Measurements from ENCODE around the gene LRRC32. TPM values are rescaled to one million over a fixed set of nuclear protein-coding genes. Genes with fewer than 3 reads are reported as not detected.

The LRRC32 gene
- total RNA-seq, 1 donor from 2014 or later = 33.5 TPM

GRCh38 chr11:76683161-76684095 is 12.9 kb upstream of the LRRC32 start:
- intact Hi-C loops (cut with DNase I) = loop anchor here (5.0 kb wide), 1 partner anchor 131 kb away; no protein-coding TSS in a partner anchor
- no peak for DNase-seq (ENCODE audit: low spot score)

- intact Hi-C loops (cut with DNase I) = loop anchor here (5.0 kb wide), 1 partner anchor 130 kb away; no protein-coding TSS in a partner anchor
- DNase-seq (ENCODE audit: low spot score) = no peak
Measured at GRCh38 chr11:76682684-76683083, 12.1 kb upstream of the LRRC32 start.

GRCh38 chr11:76682106-76682505 is 11.6 kb upstream of the LRRC32 start:
- intact Hi-C loops (cut with DNase I) = loop anchor here (5.0 kb wide), 1 partner anchor 130 kb away; no protein-coding TSS in a partner anchor
- no peak for DNase-seq (ENCODE audit: low spot score)

GRCh38 chr11:76680518-76681425 is 10.2 kb upstream of the LRRC32 start:
- DNase-seq (ENCODE audit: low spot score) = peak; percentile 84
- intact Hi-C loops (cut with DNase I) = loop anchor here (2.0 to 5.0 kb wide), 2 partner anchors 82 to 128 kb away; no protein-coding TSS in a partner anchor

GRCh38 chr11:76678321-76678720 is 7.8 kb upstream of the LRRC32 start:
- intact Hi-C loops (cut with DNase I) = no loop called here
- no peak for DNase-seq (ENCODE audit: low spot score)

GRCh38 chr11:76677458-76677765 is 6.9 kb upstream of the LRRC32 start:
- intact Hi-C loops (cut with DNase I) = no loop called here
- DNase-seq (ENCODE audit: low spot score) = no peak

GRCh38 chr11:76676636-76677457 is 6.3 kb upstream of the LRRC32 start:
- intact Hi-C loops (cut with DNase I) = no loop called here
- no peak for DNase-seq (ENCODE audit: low spot score)

GRCh38 chr11:76674517-76675400 is 4.2 kb upstream of the LRRC32 start:
- no peak for DNase-seq (ENCODE audit: low spot score)
- intact Hi-C loops (cut with DNase I) = no loop called here

- intact Hi-C loops (cut with DNase I) = no loop called here
- DNase-seq (ENCODE audit: low spot score) = no peak
Measured at GRCh38 chr11:76673176-76674142, 2.9 kb upstream of the LRRC32 start.

- intact Hi-C loops (cut with DNase I) = no loop called here
- DNase-seq (ENCODE audit: low spot score) = no peak
Measured at GRCh38 chr11:76672431-76673175, 2.1 kb upstream of the LRRC32 start.

- no peak for DNase-seq (ENCODE audit: low spot score)
- intact Hi-C loops (cut with DNase I) = loop anchor here (2.0 kb wide), 2 partner anchors 41 to 93 kb away; no protein-coding TSS in a partner anchor
Measured at GRCh38 chr11:76671626-76672309, 1.2 kb upstream of the LRRC32 start.

- DNase-seq (ENCODE audit: low spot score) = no peak
- intact Hi-C loops (cut with DNase I) = loop anchor here (2.0 kb wide), 2 partner anchors 40 to 92 kb away; no protein-coding TSS in a partner anchor
Measured at GRCh38 chr11:76671237-76671592, 668 bp upstream of the LRRC32 start.

- intact Hi-C loops (cut with DNase I) = loop anchor here (2.0 kb wide), 2 partner anchors 39 to 91 kb away; no protein-coding TSS in a partner anchor
- no peak for DNase-seq (ENCODE audit: low spot score)
Measured at GRCh38 chr11:76669901-76670484, 554 bp downstream of the LRRC32 start.

GRCh38 chr11:76668362-76669155 is 2.0 kb downstream of the LRRC32 start:
- no peak for DNase-seq (ENCODE audit: low spot score)
- intact Hi-C loops (cut with DNase I) = no loop called here

GRCh38 chr11:76667856-76668255 is 2.7 kb downstream of the LRRC32 start:
- DNase-seq (ENCODE audit: low spot score) = no peak
- intact Hi-C loops (cut with DNase I) = no loop called here

All from cardiac septum (tissue), 1 donor.